ENCODE measurements around the gene PRDM12.

- TF ChIP-seq, protein P1, sequence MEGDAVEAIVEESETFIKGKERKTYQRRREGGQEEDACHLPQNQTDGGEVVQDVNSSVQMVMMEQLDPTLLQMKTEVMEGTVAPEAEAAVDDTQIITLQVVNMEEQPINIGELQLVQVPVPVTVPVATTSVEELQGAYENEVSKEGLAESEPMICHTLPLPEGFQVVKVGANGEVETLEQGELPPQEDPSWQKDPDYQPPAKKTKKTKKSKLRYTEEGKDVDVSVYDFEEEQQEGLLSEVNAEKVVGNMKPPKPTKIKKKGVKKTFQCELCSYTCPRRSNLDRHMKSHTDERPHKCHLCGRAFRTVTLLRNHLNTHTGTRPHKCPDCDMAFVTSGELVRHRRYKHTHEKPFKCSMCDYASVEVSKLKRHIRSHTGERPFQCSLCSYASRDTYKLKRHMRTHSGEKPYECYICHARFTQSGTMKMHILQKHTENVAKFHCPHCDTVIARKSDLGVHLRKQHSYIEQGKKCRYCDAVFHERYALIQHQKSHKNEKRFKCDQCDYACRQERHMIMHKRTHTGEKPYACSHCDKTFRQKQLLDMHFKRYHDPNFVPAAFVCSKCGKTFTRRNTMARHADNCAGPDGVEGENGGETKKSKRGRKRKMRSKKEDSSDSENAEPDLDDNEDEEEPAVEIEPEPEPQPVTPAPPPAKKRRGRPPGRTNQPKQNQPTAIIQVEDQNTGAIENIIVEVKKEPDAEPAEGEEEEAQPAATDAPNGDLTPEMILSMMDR (conservative IDR thresholded peaks at IDR 0.05; ENCODE audit: low read depth in 2 of 2): no peak
- no peak for TF ChIP-seq ZNF331 (CRISPR knock-in tag; IDR thresholded peaks at IDR 0.05; ENCODE audit: low read depth)
Observed at GRCh38 chr9:130663977-130664250, 480 bp upstream of the PRDM12 start.

All from GM23338 (cell line).